ENCODE data around the gene S100A5.
A peak's percentile ranks its signal among the peaks of the same experiment; 100 is the strongest.
"Not testable (repeated sequence)": the region's sequence is repeated elsewhere in the genome, so short reads cannot be mapped to it uniquely, and the experiment has no call there.

The S100A5 gene

GRCh38 chr1:153527023-153527682 is 13.6 kb downstream of the S100A5 start:
- DNase-seq (ENCODE audit: low read depth, low spot score), result peak; percentile 42
- no peaks in the 10 kb centered on the region for H3K27me3 ChIP-seq (ENCODE audit: insufficient read depth, insufficient read length)
- H3K9ac ChIP-seq (ENCODE audit: insufficient read length, low read depth), result no peak overlapping the region
- H3K4me3 ChIP-seq (ENCODE audit: insufficient read length, low read depth), result no peak overlapping the region
- TF ChIP-seq YY1 (IDR thresholded peaks at IDR 0.05; ENCODE audit: insufficient read depth, insufficient read length) (no peak), SUZ12 (IDR thresholded peaks at IDR 0.05; ENCODE audit: extremely low read depth, insufficient read depth, insufficient read length) (no peak)
- H3K4me1 ChIP-seq (ENCODE audit: insufficient read depth, insufficient read length), result peaks cover 9% of the 10 kb centered on the region
- H3K36me3 ChIP-seq (ENCODE audit: insufficient read depth, insufficient read length, low read length), result no peaks in the 10 kb centered on the region
- H3K9me3 ChIP-seq (ENCODE audit: insufficient read depth, low read length), result no peaks in the 10 kb centered on the region

- no peak for DNase-seq (ENCODE audit: low read depth, low spot score)
- Histone ChIP-seq H3K9me3 (ENCODE audit: insufficient read depth, low read length) (peaks cover 5% of the 10 kb centered on the region; the same call in 1 of the 2 replicates), H3K4me3 (ENCODE audit: insufficient read length, low read depth) (no peak overlapping the region), H3K4me1 (ENCODE audit: insufficient read depth, insufficient read length) (peaks cover 9% of the 10 kb centered on the region), H3K9ac (ENCODE audit: insufficient read length, low read depth) (no peak overlapping the region), H3K27me3 (ENCODE audit: insufficient read depth, insufficient read length) (no peaks in the 10 kb centered on the region), H3K36me3 (ENCODE audit: insufficient read depth, insufficient read length, low read length) (no peaks in the 10 kb centered on the region)
- TF ChIP-seq SUZ12 (IDR thresholded peaks at IDR 0.05; ENCODE audit: extremely low read depth, insufficient read depth, insufficient read length), result no peak
- TF ChIP-seq ZNF274 (IDR thresholded peaks at IDR 0.05; ENCODE audit: low read depth, low read length), result no peak
- TF ChIP-seq YY1 (IDR thresholded peaks at IDR 0.05; ENCODE audit: insufficient read depth, insufficient read length), result no peak
Measured at GRCh38 chr1:153526132-153526543, 14.6 kb downstream of the S100A5 start.

- Histone ChIP-seq H3K9me3 (ENCODE audit: insufficient read depth, low read length) (peaks cover 10% of the 10 kb centered on the region; the same call in 1 of the 2 replicates), H3K27me3 (ENCODE audit: insufficient read depth, insufficient read length) (no peaks in the 10 kb centered on the region), H3K9ac (ENCODE audit: insufficient read length, low read depth) (no peak overlapping the region), H3K36me3 (ENCODE audit: insufficient read depth, insufficient read length, low read length) (no peaks in the 10 kb centered on the region), H3K4me3 (ENCODE audit: insufficient read length, low read depth) (no peak overlapping the region), H3K4me1 (ENCODE audit: insufficient read depth, insufficient read length) (peaks cover 9% of the 10 kb centered on the region)
- no peak for DNase-seq (ENCODE audit: low read depth, low spot score)
- no peak for TF ChIP-seq ZNF274 (IDR thresholded peaks at IDR 0.05; ENCODE audit: low read depth, low read length)
- no peak for TF ChIP-seq SUZ12 (IDR thresholded peaks at IDR 0.05; ENCODE audit: extremely low read depth, insufficient read depth, insufficient read length)
- TF ChIP-seq YY1 (IDR thresholded peaks at IDR 0.05; ENCODE audit: insufficient read depth, insufficient read length), result no peak
Measured at GRCh38 chr1:153525088-153525728, 15.5 kb downstream of the S100A5 start.

- H3K4me3 ChIP-seq (ENCODE audit: insufficient read length, low read depth); H3K9ac ChIP-seq (ENCODE audit: insufficient read length, low read depth); DNase-seq (ENCODE audit: low read depth, low spot score); H3K36me3 ChIP-seq (ENCODE audit: insufficient read depth, insufficient read length, low read length); H3K27me3 ChIP-seq (ENCODE audit: insufficient read depth, insufficient read length): not testable (repeated sequence)
- H3K9me3 ChIP-seq (ENCODE audit: insufficient read depth, low read length), result peaks cover 10% of the 10 kb centered on the region; the same call in 1 of the 2 replicates
- peaks cover 10% of the 10 kb centered on the region for H3K4me1 ChIP-seq (ENCODE audit: insufficient read depth, insufficient read length)
Measured at GRCh38 chr1:153522353-153523048, 18.2 kb downstream of the S100A5 start.

- DNase-seq (ENCODE audit: low read depth, low spot score), result not testable (repeated sequence)
Measured at GRCh38 chr1:153521808-153522207, 18.9 kb downstream of the S100A5 start.

GRCh38 chr1:153520818-153521476 is 19.8 kb downstream of the S100A5 start:
- Histone ChIP-seq H3K9me3 (ENCODE audit: insufficient read depth, low read length) (peaks cover 10% of the 10 kb centered on the region; the same call in 1 of the 2 replicates), H3K36me3 (ENCODE audit: insufficient read depth, insufficient read length, low read length) (no peaks in the 10 kb centered on the region), H3K4me3 (ENCODE audit: insufficient read length, low read depth) (no peak overlapping the region), H3K9ac (ENCODE audit: insufficient read length, low read depth) (no peak overlapping the region), H3K4me1 (ENCODE audit: insufficient read depth, insufficient read length) (peaks cover 12% of the 10 kb centered on the region), H3K27me3 (ENCODE audit: insufficient read depth, insufficient read length) (peaks cover 7% of the 10 kb centered on the region)
- TF ChIP-seq YY1 (IDR thresholded peaks at IDR 0.05; ENCODE audit: insufficient read depth, insufficient read length), result no peak
- no peak for TF ChIP-seq SUZ12 (IDR thresholded peaks at IDR 0.05; ENCODE audit: extremely low read depth, insufficient read depth, insufficient read length)
- TF ChIP-seq ZNF274 (IDR thresholded peaks at IDR 0.05; ENCODE audit: low read depth, low read length), result no peak
- DNase-seq (ENCODE audit: low read depth, low spot score), result no peak

More at GRCh38 chr1:153521808-153522207, 18.9 kb downstream of the S100A5 start:
- not testable (repeated sequence) for H3K4me1 ChIP-seq (ENCODE audit: insufficient read depth, insufficient read length); H3K9ac ChIP-seq (ENCODE audit: insufficient read length, low read depth); H3K27me3 ChIP-seq (ENCODE audit: insufficient read depth, insufficient read length); H3K36me3 ChIP-seq (ENCODE audit: insufficient read depth, insufficient read length, low read length); H3K4me3 ChIP-seq (ENCODE audit: insufficient read length, low read depth)
- peaks cover 10% of the 10 kb centered on the region; the same call in 1 of the 2 replicates for H3K9me3 ChIP-seq (ENCODE audit: insufficient read depth, low read length)

- H3K27me3 ChIP-seq (ENCODE audit: insufficient read depth, insufficient read length); H3K36me3 ChIP-seq (ENCODE audit: insufficient read depth, insufficient read length, low read length); H3K9ac ChIP-seq (ENCODE audit: insufficient read length, low read depth); H3K4me3 ChIP-seq (ENCODE audit: insufficient read length, low read depth); DNase-seq (ENCODE audit: low read depth, low spot score): not testable (repeated sequence)
- Histone ChIP-seq H3K4me1 (ENCODE audit: insufficient read depth, insufficient read length) (peaks cover 13% of the 10 kb centered on the region), H3K9me3 (ENCODE audit: insufficient read depth, low read length) (peaks cover 10% of the 10 kb centered on the region; the same call in 1 of the 2 replicates)
Measured at GRCh38 chr1:153520137-153520691, 20.5 kb downstream of the S100A5 start.

All from NT2/D1 (cell line).